NCI-H1048 (cell line): Measurements from ENCODE around the gene ALKBH7.

Source experiments
- DNase-seq: peaks from one replicate; lab custom pipeline; 2025; lab: John Stamatoyannopoulos, UW

The ALKBH7 gene

DNA sequence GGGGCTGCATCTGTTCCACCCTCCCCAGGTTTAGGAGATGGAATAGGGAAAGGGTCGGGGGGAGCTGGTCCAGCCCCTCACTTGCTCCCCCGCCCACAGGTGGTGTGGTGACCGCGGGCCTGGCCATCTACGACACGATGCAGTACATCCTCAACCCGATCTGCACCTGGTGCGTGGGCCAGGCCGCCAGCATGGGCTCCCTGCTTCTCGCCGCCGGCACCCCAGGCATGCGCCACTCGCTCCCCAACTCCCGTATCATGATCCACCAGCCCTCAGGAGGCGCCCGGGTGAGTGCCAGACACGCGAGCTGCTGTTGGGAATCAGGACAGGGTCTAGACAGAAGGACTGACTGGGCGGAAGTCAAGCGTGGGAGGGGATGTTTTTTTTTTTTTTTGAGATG is 8.2 kb upstream of the ALKBH7 start:
- DNase-seq, result no peak

DNA sequence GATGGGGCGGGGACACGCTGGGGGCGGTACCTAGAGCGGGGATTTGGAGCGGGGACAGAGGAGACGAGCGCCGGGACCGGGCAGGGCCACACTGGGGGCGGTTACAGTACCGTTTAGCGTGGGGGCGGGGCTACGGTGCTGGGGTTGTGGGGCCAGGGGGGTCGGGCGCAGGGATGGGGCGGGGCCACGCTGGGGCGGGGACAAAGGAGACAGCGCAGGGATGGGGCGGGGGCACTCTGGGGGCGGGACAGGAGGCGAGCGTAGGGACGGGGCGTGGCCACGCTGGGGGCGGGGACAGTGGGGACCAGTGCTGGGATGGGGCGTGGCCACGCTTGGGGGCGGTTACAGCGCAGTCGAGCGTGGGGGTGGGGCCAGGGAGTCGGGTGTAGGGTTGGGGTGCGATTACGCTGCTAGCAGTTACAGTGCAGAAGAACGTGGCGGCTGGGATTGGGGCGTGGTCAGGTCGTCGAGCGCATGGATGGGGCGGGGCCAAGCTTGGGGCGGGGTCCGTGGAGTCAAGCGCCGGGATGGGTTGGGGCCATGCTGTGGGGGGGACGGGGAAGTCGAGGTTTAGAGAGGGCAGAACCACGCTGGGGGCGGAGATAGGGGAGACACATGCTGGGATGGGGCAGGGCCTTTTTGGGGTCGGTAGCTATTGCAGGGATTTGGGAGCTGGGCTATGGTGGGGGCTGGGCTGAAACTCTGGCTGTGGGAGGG is 660 bp downstream of the ALKBH7 start:
- peak; percentile 94 for DNase-seq

DNA sequence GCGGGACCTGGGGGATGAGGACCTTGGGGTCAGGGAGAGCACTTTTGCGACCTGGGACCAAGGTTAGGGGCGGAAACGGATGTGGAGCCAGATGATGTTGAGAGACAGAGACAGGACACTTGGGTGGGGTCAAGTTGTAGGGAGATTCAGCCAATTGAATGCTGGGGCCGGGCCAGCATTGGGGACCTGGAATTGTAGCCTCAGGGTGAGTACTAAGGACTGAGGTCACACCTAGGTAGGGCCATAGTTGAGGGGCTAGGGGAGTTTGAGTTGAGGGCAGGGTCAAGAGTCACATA is 1.2 kb downstream of the ALKBH7 start:
- no peak for DNase-seq

GRCh38 chr19:6374161-6374709 is 1.6 kb downstream of the ALKBH7 start:
- DNase-seq, result no peak

DNA sequence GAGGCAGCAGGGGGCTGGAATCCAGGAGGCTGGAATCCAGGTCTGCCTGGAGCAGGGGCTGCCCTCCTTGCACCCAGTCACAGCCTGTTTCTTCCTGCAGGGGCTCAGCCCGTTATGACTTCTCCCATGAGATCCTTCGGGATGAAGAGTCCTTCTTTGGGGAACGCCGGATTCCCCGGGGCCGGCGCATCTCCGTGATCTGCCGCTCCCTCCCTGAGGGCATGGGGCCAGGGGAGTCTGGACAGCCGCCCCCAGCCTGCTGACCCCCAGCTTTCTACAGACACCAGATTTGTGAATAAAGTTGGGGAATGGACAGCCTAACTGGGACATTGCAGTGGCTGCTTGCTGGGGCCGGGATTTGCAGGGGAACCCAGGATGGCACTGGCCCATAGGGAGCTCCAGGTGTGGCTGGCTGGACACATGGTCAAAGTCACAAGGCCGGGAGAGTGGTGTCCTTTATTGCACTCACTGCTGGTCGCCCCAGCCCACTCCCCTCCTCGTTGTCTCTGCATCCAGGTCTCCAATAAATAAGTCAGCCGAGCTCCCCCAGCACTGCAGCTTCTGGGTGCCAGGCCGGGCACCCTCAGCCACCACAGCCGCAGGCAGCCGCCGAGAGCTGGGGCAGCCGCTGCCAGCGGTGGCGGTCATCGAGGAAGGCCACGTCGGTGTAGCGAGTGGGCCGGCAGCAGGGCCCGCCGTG is 2.3 kb downstream of the ALKBH7 start:
- no peak for DNase-seq

GRCh38 chr19:6375411-6376010 is 2.9 kb downstream of the ALKBH7 start, which contains the start of gene PSPN:
Gene PSPN (minus strand): TSS chr19:6375933. CDS start chr19:6375849, 84 bp downstream.
- no peak for DNase-seq

DNA sequence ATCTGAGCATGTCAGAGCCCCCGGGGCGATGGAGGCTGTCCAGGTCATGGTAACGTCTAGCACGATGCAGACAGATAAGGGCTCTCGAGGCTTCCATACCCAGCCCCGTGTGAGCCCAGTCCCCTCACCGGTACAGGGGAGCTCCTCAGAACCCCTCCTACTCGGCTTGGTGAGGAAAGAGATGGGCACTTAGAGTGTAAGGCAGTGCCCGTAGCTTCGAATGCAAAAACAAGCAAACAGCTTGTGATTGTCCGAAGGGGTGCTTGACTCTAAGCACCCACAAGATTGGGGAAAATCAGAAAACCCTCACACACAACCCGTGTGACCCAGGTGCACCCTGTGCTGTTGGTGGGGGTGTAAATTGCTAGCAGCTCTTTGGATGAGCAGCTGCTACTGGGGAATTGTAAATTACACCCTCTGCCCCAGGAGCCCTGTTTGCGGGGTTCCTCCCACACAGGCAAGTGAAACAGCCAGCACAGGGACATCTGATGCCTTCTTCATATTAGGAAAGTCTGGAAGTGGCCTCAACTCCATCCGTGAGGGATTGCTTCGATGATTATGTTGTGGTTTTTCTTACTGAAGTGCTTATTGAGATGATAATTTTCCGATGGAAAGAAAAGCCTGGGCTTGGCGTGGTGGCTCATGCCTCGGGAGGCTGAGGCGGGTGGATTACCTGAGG is 4.1 kb downstream of the ALKBH7 start:
- no peak for DNase-seq

GRCh38 chr19:6378041-6378440 is 5.4 kb downstream of the ALKBH7 start:
- no peak for DNase-seq

DNA sequence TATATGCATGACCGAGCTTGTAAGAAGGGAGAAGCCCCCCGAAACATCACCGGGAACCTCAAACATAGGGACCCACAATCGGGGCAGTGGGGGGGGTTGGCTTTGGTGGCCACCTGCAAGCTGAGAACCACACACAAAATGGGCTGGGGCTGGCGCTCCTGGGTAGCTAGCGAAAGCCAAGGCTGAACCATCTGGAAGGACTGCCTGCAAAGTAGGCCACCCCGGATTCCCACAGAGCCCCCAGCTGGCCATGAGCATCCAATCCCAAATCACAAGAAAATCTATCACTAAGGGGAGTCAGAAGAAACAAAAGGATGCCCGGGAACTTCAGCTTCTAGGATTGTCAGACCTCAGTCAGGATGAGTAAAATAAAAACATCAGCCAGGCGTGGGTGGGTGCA is 5.9 kb downstream of the ALKBH7 start:
- DNase-seq, result no peak

GRCh38 chr19:6379744-6380143 is 7.2 kb downstream of the ALKBH7 start:
- DNase-seq, result no peak

- DNase-seq, result no peak
Observed at GRCh38 chr19:6381030-6381750, 8.6 kb downstream of the ALKBH7 start.

DNA sequence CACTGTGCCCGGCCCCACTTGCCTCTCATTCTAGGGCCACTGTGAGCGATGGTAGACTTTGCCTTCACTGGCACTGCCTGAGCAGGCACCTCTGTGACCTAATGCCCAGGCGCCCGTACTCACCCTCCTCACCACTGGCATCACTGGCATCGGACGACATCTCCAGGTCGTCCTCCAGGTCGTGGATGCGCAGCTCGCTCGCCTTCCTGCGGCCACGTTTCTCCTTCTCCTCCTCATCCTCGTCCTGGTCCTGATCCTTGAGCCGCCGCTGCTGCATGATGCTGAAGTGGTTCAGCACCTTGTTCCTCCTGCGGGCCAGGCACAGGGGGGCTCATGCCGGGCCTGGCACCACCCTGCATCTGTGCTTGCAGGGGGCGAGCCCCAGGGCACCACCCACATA is 10.6 kb downstream of the ALKBH7 start:
- DNase-seq, result no peak

- DNase-seq, result no peak
Observed at GRCh38 chr19:6384381-6384780, 11.8 kb downstream of the ALKBH7 start.

GRCh38 chr19:6387372-6387771 is 14.8 kb downstream of the ALKBH7 start:
- DNase-seq, result no peak

DNA sequence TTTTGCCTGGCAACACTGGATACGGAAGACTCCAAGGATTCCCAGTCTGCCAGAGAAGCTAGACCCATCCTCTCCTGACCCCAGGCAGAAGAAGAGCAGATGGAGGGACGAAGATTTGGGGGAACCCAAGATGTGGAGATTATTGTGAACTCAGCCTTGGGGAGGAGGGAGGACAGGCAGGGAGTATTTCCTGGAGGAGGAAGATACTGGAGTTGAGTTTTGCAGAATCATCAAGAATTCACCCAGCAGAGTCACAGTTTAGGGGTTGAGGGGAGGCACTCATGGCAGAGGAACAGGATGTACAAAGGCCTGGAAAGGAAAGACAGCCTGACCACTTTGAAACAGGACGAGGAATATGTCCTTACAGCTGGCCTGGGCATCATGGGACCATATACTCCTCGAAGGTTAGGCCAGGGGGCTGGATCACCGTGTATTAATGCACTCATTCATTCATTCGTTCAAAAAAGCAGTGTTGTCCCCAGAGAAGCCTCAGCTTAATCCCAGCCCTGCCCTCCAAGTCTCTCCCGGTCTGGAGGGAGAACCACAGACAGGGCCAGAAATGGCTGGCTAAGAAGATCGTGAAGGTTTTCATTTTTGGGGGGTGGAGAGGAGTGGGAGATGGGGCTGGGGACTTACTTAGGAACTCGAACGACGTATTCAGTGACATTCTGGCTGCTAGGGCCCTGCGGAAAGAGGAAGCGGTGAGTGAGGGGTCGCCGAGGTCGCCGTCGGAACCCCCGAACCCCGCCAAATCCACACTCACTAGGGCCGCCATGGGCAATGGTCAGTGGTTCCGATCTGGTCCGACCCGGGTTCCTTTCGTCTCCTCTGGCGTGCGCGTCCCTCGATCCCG is 19.9 kb downstream of the ALKBH7 start:
- no peak for DNase-seq

DNA sequence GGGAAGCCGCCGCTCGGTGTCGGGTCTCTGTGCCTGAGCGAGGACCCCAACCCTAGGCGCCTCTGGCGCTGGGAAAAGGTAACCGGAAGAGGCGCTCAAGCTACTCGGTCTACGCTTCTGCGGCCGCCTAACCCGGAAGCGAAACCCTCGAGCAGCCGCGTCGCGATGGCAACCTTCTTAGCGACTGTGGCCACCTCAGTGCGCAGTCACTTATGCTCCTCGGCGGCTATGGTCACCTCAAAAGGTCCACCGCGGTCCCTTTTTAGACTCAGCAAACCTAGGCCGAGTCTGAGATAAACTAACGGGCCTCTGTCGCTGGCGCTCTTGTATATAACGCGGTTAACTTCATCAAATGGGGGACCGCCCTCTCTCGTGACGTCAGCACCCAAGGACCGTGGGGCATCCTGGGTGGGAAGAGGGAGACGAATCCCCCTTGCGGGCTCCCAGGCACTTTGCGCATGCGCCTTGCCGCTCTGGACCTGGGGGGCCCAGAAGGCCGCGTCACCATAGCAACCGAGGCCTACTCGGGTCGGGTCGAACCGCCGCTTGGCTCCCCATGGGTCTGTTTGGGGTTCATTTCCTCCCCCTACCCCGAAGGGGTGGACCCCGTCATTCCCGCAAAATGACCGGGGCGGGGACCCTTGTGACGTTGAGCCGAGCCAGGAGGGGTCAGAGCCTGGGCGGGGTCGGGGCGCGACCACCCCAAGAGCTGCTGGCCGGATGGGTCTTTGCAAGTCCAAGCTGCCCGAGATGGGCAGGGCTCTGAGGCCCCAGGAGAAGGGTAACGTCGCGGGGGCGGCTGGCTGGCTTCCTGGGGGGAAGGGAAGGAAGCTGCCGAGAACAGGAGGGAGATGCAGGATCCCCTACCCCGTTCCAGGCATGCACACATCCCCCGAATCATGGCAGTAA is 20.7 kb downstream of the ALKBH7 start, which contains the start of gene GTF2F1:
Gene GTF2F1 (minus strand): TSS at position 91 of the 909 bp plus-strand sequence. CDS start 169 bp downstream, outside the sequence.
- peak; percentile 82 for DNase-seq

DNA sequence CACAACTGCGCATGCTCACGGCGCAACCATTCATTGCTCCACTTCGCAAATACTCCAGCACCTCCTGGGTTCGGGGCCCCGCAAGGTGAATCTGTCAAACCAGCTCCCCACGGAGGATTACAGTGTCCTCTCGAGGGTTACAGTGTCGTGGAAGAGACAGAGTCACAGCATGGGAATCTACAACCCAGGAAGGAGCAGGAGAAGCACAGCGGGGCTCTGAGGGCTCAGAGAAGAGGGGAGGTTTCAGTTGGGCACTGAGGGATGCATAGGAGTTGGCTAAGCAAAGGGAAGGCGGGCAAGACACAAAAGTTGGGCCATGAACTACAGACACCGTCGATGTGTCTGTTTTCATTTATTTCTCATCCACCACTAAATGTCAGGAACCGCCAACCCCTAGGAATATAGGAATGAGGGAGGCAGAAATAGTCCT is 21.4 kb downstream of the ALKBH7 start:
- no peak for DNase-seq

GRCh38 chr19:6394831-6395230 is 22.2 kb downstream of the ALKBH7 start:
- no peak for DNase-seq

- no peak for DNase-seq
Observed at GRCh38 chr19:6396305-6396704, 23.7 kb downstream of the ALKBH7 start.
